Amniotic epithelial cell (primary cell): ENCODE measurements around the gene REST.
"Not testable (repeated sequence)": the region's sequence is repeated elsewhere in the genome, so short reads cannot be mapped to it uniquely, and the experiment has no call there.

Experiments
- DNase-seq: peaks from one replicate; pipeline ENCODE4 v3.0.0-alpha.2; 2010; ENCODE audit warnings: low read depth

The REST gene

DNA sequence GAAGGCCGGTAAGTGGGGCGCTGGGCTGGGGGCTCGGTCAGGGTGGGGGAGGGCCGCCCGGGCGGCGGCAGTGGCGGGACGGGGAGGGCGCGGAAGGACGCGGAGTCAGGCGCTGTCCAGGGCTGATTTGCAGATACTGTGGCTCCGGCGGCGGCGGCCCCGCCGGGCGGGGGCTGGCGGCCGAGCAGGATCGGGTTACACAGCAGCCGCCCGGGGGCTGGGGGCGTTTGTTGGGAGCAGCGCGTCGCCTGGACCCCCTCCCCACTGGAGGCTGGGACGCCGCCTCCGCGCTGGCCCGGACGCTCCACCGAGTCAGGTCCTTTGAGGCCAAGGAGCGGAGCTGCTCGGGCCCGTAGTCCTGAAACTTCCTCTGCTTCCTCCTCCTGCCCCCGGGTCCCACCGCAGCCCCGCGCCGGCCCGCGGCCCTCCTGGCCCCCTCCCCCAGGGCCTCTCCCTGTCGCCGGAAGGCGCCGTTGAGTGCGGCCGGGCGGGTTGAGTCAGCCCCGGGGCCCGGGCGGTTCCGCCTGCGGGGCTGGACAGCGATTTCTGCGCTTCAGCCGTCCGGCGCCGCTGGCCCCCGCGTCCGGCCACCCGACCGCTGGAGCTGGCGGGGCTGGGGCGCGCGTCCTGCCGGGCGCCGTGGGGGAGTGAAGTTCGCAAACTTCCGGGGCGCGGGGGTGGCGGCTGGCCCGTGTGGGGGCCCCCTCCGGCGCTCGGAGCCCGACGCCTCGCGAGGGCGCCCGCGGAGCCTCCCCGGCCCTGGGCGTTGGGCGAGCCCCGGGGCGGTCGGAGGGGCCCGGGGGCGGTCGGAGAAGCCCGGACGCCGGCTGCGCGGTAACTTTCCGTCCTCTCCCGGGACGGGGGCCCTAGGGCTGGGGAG is 746 bp downstream of the REST start:
- peak; percentile 66 for DNase-seq

DNA sequence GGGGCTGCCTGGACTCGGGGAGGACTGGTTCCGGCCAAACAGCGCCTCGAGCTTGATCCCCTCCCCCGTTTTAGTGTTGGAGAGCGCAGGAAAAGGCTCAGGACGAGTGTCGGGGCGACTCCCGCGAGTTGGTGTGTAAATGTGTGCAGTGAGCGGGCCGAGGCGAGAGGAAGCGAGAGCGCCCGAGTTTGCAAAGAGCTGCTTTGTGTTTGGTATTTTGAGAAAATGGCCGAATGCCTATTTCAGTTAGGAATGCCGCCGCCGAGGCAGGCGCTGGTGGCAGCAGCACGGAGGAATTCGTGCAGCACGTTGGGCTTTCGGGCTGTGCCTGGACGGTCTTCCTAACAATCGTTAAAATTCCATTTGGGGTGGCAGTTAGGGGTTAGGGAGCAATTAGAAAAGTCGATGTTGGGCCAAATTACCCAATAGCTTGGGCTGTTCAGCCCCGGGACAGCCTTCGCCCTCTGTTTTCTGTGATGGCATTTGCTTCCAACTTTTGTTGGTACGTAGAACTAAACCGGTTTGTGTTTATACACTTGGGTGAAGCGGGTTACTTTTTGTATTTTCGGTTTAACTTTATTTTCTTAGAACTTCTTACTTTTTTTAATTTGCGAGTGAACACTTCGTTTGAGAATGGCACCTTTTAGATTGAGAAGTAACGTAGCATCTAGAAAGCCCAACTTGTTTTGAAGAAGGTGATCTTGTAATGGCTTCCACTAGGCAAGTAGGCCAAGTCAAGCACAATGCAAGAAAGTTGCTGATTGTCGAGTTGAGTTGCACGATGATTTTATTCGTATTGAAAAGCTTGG is 1.6 kb downstream of the REST start:
- peak; percentile 52 for DNase-seq

DNA sequence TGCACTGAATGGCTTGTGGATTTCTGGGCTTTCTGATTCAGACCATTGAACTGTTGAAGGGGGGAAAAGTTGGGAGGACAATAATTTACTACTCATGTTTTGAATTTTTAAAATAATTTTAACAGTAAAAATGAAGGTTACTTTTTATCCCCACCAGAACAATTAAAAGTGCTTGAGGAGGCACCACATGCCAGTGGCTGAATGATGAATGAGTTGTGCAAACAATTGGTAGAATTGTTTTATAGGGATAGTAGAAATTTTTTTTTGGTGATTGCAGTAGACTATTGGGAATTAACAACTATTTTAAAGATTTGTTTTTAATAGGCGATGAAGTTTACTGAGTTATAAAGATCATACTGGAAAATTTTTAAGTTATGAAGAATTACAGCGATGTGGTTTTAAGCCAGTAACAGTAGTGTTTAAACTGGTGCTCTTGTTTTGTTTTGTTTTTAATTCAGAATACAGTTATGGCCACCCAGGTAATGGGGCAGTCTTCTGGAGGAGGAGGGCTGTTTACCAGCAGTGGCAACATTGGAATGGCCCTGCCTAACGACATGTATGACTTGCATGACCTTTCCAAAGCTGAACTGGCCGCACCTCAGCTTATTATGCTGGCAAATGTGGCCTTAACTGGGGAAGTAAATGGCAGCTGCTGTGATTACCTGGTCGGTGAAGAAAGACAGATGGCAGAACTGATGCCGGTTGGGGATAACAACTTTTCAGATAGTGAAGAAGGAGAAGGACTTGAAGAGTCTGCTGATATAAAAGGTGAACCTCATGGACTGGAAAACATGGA is 2.7 kb downstream of the REST start:
- DNase-seq: no peak

DNA sequence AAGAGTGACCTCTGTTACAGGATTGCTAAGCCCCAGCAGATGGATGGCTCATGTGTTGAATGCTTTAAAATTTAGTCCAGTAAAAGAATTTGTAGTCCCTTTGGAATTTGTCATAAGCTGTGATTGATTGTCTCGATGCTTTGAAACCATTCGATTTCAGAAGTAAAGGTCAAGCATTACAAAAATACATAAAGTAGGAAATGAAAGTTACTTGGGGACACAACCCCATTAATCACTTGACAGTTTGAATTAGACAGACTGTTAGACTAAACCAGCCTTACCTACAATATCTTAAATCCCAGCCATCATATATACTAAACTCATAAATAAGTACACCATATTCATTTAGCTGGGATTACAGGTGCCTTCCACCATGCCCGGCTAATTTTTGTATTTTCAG is 6.6 kb downstream of the REST start:
- no peak for DNase-seq

DNA sequence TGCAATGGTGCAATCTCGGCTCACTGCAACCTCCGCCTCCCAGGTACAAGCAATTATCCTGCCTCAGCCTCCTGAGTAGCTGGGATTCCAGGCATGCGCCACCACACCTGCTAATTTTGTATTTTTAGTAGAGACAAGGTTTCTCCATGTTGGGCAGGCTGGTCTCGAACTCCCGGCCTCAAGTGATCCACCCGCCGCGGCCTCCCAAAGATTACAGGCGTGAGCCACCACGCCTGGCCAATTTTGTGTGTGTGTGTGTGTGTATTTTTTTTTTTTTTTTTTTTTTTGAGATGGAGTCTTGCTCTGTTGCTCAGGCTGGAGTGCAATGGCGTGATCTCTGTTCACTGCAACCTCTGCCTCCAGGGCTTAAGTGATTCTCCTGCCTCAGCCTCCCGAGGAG is 7.3 kb downstream of the REST start:
- not testable (repeated sequence) for DNase-seq

DNA sequence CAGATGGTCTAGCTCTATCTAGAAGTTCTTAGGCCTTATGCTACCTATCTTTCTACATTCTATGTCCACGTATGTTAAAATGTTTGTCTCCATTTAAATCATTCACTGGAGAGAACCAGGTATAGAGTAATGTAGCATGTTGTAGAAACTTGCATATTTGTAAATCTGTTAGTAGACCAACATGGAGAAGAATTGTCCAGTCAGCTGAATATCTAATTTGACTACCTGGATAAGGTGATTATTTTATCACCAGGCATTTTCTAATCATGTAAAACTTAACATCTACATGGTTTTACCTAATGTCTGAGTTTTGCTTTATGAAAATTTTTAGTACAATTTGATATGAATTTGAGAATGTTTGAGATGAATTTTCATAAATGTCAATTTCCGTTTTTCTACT is 19.5 kb downstream of the REST start:
- DNase-seq: no peak

DNA sequence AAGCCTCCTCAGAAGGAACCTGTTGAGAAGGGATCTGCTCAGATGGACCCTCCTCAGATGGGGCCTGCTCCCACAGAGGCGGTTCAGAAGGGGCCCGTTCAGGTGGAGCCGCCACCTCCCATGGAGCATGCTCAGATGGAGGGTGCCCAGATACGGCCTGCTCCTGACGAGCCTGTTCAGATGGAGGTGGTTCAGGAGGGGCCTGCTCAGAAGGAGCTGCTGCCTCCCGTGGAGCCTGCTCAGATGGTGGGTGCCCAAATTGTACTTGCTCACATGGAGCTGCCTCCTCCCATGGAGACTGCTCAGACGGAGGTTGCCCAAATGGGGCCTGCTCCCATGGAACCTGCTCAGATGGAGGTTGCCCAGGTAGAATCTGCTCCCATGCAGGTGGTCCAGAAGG is 22.9 kb downstream of the REST start:
- DNase-seq: no peak

DNA sequence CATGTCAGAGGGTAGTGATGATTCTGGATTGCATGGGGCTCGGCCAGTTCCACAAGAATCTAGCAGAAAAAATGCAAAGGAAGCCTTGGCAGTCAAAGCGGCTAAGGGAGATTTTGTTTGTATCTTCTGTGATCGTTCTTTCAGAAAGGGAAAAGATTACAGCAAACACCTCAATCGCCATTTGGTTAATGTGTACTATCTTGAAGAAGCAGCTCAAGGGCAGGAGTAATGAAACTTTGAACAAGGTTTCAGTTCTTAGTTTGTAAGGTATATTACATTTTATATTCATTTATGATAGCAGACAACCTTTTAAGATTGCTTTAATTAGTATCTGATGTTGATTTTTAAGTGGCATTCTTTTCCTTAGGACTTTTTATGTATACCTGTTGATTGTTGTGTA is 24.2 kb downstream of the REST start:
- no peak for DNase-seq

DNA sequence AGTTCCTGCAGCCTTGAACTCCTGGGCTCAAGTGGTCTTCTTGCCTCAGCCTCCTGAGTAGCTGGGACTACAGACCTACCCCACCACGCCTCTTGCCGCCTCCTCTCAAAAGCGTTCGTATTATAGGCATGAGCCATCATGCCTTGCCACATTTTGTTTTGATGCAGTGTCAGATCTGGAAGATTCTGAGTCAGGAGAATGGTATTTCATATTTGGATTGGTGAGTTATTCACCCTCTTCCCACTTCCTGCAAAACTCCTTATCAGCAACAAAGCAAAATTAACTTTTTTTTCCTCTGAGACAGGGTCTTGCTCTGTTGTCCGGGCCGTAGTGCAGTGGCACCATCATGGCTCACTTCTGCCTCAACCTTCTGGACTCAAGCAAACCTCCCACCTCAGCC is 29.6 kb downstream of the REST start:
- DNase-seq: peak; percentile 90

DNA sequence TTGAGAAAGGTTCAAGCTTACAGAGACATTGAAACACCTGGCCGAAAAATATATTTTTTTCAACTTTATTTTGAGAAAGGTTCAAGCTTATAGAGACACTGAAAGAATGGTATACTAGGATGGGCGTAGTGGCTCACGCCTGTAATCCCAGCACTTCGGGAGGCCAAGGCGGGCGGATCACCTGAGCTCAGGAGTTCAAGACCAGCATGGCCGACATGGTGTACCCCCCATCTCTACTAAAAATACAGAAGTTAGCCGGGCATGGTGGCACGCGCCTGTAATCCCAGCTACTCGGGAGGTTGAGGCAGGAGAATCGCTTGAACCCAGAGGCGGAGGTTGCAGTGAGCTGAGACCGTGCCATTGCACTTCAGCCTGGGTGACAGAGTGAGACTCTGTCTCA is 32.1 kb downstream of the REST start:
- DNase-seq: not testable (repeated sequence)

DNA sequence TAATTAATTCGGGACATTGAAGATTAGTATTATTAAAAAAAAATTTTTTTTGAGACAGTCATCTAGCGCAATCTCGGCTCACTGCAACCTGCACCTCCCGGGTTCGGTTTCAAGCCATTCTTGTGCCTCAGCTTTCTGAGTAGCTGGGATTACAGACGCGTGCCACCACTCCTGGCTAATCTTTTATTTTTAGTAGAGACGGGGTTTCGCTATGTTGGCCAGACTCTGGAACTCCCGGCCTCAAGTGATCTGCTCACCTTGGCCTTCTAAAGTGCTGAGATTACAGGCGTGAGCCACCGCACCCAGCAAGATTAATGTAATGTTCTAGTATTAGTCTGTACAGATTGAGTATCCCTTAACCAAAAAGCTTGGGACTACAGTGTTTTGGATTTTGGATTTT is 32.7 kb downstream of the REST start:
- no peak for DNase-seq

DNA sequence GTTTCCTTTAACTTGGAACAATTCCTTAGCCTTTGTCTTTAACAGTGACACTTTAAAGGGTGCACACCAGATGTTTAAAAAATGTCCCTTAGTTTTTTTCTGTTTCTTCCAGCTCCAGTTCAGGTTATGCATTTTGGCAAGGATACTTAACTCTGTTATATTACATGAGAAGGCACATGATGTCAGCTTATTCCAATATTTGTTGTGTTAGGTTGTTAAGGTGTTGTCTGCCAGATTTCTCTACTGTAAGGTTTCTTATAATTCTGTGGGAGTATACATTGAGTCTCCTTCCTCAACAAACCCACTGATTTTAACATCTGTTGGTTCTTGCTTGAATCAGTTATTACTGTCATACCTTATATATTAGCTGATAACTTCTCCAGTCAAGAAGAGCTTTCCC is 33.3 kb downstream of the REST start:
- DNase-seq: no peak

DNA sequence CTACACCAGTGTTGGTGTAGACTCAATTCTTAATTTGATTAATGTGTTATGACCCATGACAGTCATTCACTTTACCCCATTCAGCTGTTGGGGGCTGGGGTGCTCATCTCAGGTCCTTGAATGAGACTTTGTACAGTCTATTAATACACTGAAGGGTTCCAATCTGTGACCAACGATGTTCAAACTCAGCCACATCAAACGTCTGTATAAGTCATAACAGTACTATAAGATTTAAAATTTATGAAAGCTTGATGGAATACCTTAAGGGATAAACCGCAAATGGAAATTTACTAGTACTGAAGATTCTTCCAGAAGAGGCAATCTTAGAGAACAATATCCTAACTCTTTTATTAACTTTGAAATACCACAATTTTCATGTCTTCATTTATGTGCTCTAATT is 33.7 kb downstream of the REST start:
- DNase-seq: no peak

DNA sequence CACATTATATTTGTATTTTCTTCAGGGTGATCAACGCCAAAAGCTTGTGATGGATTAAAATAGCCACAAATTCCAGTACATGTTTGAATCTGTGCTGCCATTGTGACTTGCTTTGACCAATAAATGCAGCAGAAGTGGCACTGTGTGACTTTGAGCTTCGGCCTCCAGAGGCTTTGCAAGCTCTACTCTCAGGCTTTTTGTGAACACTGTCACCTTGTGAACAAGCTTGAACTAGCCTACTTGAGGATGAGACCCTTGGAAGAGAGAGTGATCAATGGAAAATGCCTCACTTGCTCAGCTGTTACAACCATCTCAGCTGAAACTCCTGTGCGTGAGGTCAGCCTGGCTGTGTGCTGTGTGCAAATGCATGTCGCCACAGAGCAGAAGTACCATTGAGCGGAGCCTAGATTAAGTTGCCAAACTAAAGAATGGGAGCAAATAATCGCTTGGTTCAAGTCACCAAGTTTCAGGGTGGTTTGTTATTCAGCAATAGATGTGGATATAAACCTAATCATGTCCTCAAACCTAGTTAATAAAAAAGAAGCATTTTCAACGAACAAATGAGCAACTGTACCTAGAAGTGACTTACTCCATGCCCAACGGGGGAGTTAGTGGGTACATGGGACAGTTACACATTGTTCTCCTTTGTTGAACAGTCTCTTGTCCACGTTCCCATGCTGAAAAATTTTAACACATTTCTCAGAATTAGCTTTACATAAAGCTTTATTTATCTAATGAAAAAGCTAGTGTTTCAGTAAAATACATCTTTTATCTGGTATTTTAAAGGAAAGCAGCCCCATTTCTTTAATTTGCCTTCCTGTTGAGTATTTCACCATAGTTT is 46.2 kb downstream of the REST start:
- DNase-seq: no peak

DNA sequence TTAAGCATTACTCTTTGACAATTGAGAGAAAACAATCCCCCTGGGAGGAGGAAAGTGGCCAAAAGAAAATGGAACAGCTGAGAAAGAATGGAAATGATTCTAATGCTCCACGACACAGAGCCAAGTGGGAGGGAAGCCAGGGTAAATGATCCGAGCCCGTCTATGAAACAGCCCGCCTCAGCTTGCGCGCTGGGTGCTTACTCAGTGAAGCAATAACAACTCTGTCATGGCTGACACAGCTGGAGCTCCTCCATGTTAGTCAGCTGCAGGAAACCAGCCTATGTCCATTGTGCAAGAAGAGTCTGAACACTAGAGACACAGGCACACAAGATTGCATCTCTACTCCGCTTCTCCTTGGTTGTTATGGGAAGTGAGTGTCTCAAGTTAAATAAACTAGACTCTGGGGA is 50.4 kb downstream of the REST start:
- peak; percentile 98 for DNase-seq

DNA sequence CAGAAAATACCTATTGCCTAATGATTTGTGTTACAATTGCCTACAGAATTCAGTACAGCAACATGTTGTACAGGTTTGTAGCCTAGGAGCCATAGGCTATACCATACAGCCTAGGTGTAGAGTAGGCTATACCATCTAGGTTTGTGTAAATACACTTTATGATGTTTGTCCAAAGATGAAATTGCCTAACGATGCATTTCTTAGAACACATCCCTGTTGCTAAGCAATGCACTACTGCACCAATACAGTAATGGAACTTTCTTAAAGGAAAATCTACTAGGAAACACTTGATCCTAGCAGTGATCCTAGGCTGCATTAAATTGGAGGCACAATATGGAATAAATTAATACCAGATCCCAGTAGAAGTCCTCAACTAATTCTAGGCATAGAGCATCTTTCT is 51.4 kb downstream of the REST start:
- no peak for DNase-seq

DNA sequence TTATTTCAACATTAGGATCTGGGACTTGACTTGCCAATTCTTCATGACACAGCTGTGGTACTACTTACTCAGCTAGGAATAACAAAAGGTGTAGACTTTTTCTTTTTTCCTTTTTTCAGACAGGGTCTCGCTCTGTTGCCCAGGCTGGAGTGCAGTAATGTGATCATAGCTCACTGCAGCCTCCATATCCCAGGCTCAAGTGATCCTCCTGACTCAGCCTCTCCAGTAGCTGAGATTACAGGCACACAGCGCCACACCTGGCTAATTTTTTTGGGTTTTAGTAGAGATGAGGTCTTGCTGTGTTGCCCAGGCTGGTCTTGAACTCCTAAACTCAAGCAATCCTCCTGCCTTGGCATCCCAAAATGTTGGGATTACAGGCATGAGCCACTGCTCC is 53.4 kb downstream of the REST start:
- no peak for DNase-seq

DNA sequence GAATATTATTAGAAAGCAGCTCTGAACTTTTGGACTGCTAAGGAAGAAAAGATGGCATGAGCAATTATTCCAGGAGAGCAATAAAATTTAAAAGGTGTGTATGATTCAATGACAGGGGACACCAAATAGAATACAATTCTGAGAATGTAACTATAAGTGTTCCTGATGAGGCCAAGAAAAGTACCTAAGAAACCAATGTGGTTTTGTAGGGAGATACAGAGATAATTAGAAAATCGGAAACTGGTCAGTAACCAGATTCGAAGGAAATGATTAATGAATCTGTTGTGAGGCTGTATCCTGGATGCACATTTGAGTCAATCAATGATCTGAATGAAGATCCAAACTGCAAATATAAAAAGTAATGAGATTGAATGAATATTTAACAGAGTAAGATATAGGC is 63.7 kb downstream of the REST start:
- DNase-seq: no peak

DNA sequence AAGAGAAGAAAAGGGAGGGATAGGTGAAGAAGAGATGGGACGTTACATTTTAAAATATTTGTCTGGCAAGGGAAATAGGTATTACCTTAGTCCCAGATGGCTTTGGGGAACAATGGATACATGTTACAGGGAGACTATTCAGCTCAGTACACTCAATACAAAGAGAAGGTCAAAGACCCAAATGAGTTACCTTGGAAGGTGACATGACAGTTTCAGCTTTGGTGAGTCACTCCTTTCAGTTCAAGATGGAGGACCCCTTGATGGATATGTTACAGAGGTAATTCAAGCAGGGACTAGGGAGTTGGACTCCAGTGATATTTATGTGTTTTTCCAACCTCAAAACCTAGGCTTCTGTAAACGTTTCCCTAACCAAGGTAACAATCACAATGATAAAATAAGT is 64.7 kb downstream of the REST start:
- DNase-seq: no peak

DNA sequence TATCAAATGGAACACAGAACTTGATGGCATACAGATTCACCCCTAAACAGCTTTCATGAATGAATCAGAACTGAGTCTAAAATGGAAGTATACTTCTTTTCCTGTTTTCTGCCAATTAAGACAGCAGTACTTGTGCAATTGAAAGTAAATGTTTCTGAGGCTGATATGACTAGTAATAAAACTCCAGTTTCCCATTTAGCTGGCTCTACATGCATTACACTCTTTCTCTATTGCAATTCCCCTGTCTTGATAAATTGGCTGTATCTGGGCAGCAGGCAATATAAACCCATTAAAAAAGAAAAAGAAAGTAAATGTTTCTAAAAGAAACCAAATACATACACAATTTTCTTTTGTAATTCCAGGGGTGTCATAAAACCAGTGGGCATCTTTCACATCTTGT is 65.1 kb downstream of the REST start:
- no peak for DNase-seq

DNA sequence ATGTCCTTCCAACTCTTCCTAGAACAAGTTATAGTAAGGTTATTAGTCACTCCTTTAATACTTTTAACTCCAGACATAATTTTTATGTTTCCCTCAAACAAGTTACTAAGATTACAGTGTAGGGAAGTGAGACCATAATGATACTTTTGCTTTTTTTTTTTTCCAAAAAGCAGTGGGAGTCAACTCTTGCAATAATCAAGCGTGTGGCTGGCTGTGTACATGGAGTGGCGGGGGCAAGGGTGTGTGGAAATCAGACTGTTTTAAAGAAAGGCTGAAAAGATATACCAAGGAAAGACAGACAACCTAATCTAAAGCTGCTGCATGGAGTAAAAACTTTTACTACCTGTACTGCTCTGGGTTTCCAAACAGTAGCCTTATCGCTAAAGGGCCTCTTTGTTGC is 65.6 kb downstream of the REST start:
- no peak for DNase-seq
